OCI-LY1 (cell line): ENCODE results near the gene RNF25.

Source experiments
- H2AFZ ChIP-seq: fragments of 200-600 bp; sonication (generic), shearing (Covaris generic); 2 replicates; pipeline ENCODE4 v1.6.0; 2014; ENCODE audit warnings: antibody characterized with exemption, mild to moderate bottlenecking, low read length
- H3F3A ChIP-seq: fragments of 200-600 bp; sonication (generic), shearing (Covaris generic); 2 replicates; pipeline ENCODE4 v1.6.0; 2014; ENCODE audit warnings: mild to moderate bottlenecking, antibody characterized with exemption, low read length, moderate library complexity; ENCODE audit not compliant: insufficient read depth
- H3K27ac ChIP-seq: fragments of 200-600 bp; sonication (generic); 2 replicates; pipeline ENCODE4 v1.5.1; 2014; ENCODE audit warnings: low read length, mixed run types, mild to moderate bottlenecking, low read depth; ENCODE audit not compliant: poor library complexity, severe bottlenecking
- H3K27me3 ChIP-seq: fragments of 200-600 bp; sonication (generic); 2 replicates; pipeline ENCODE4 v1.6.0; 2014; ENCODE audit warnings: antibody characterized with exemption, mild to moderate bottlenecking, low read length, moderate library complexity; ENCODE audit not compliant: insufficient read depth
- H3K36me3 ChIP-seq: fragments of 200-600 bp; sonication (generic); 2 replicates; pipeline ENCODE4 v1.6.1; 2014; ENCODE audit warnings: mild to moderate bottlenecking, antibody characterized with exemption, low read length, moderate library complexity, mixed read lengths; ENCODE audit not compliant: insufficient read depth
- H3K4me1 ChIP-seq: fragments of 200-600 bp; sonication (generic); 2 replicates; pipeline ENCODE4 v1.5.1; 2014; ENCODE audit warnings: mild to moderate bottlenecking, low read length, moderate library complexity; ENCODE audit not compliant: insufficient read depth, severe bottlenecking
- H3K4me2 ChIP-seq: fragments of 200-600 bp; sonication (generic), shearing (Covaris generic); 2 replicates; pipeline ENCODE4 v1.6.1; 2014; ENCODE audit warnings: low read length
- H3K4me3 ChIP-seq: fragments of 200-600 bp; sonication (generic); 2 replicates; pipeline ENCODE4 v1.5.1; 2014; ENCODE audit warnings: low read length, low read depth, mild to moderate bottlenecking, mixed read lengths; ENCODE audit not compliant: poor library complexity, severe bottlenecking
- H3K79me2 ChIP-seq: fragments of 200-600 bp; shearing (Covaris generic); 2 replicates; pipeline ENCODE4 v1.6.1; 2016; ENCODE audit warnings: mixed run types, low read length, mixed read lengths; ENCODE audit not compliant: insufficient read depth
- H3K9ac ChIP-seq: fragments of 200-600 bp; sonication (generic), shearing (Covaris generic); 2 replicates; pipeline ENCODE4 v1.6.1; 2014; ENCODE audit warnings: mild to moderate bottlenecking, low read length, mixed read lengths
- H3K9me2 ChIP-seq: fragments of 200-600 bp; sonication (generic), shearing (Covaris generic); 2 replicates; pipeline ENCODE4 v1.6.1; 2014; ENCODE audit warnings: low read depth, mild to moderate bottlenecking, low read length, mixed read lengths
- H3K9me3 ChIP-seq: fragments of 200-600 bp; shearing (Covaris generic); 2 replicates; pipeline ENCODE4 v1.6.1; 2014; ENCODE audit warnings: low read length, mixed read lengths
- H4K20me1 ChIP-seq: fragments of 200-600 bp; sonication (generic), shearing (Covaris generic); 2 replicates; pipeline ENCODE4 v1.6.0; 2016; ENCODE audit warnings: mild to moderate bottlenecking, low read length; ENCODE audit not compliant: insufficient read depth
- CTCF ChIP-seq: fragments of 200-600 bp; sonication (generic), shearing (Covaris generic); IDR thresholded peaks from 2 replicates; pipeline ENCODE4 v1.5.1; 2017; ENCODE audit warnings: mild to moderate bottlenecking, antibody characterized with exemption, low read length, moderate library complexity, mixed read lengths
- EZH2 ChIP-seq: fragments of 200-600 bp; sonication (generic), shearing (Covaris generic); IDR thresholded peaks from 2 replicates; pipeline ENCODE4 v1.8.0; 2017; ENCODE audit warnings: borderline replicate concordance, mixed run types, mild to moderate bottlenecking, antibody characterized with exemption, low read length, moderate library complexity, mixed read lengths

Gene RNF25

GRCh38 chr2:218648787-218649100 lies 23.1 kb downstream of the RNF25 start:
- Histone ChIP-seq H3K27me3 (no peaks in the 10 kb centered on the region), H3K36me3 (peaks cover 100% of the 10 kb centered on the region), H3K9me3 (no peaks in the 10 kb centered on the region), H3K4me1 (no peaks in the 10 kb centered on the region), H3K4me3 (no peak overlapping the region), H3K79me2 (no peaks in the 10 kb centered on the region), H3K4me2 (no peak overlapping the region), H3K9me2 (no peaks in the 10 kb centered on the region), H4K20me1 (no peaks in the 10 kb centered on the region), H3K27ac (no peak overlapping the region), H3K9ac (no peak overlapping the region), H3F3A (no peaks in the 10 kb centered on the region), H2AFZ (no peak overlapping the region)
- TF ChIP-seq EZH2, result no peak
- no peak; the same call in 1 of the 2 replicates for TF ChIP-seq CTCF

DNA sequence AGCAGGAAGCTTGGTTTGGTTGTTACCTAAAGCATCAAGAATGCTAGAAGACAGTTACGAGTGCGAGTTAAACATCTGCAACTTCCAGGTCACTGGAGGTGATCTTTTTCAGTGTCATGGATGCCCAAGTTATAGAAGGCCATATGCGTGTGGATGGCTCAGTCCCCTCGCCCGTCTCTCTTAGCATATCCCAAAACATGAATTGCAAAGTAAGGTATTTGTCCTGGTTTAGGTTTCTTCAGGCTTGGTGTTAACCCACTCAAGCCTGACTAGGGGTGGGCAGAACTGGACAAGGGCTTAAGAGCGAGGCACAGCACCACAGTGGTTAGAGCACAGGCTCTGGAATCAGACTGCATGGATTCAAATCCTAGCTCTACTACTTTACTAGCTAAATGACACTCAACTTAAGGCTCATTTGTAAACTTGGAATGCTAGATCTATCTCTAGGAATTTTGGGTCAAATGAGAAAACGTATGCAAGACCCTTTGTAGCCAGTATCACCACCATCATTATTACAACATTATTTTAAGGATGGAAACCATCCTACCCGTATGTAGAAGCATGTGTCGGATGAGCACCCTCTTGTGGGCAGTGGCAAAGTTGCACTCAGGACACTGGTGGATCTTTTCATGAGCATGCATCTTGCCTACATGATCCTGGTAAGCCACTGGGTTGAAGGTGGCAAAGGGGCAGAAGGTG lies 23.6 kb downstream of the RNF25 start:
- Histone ChIP-seq H3K9me3 (no peaks in the 10 kb centered on the region), H3K27me3 (no peaks in the 10 kb centered on the region), H4K20me1 (no peaks in the 10 kb centered on the region), H2AFZ (no peak overlapping the region), H3K27ac (no peak overlapping the region), H3K9ac (no peak overlapping the region), H3K4me3 (no peak overlapping the region), H3K4me1 (no peaks in the 10 kb centered on the region), H3K9me2 (no peaks in the 10 kb centered on the region), H3K36me3 (peaks cover 100% of the 10 kb centered on the region), H3K4me2 (no peak overlapping the region), H3K79me2 (no peaks in the 10 kb centered on the region), H3F3A (no peaks in the 10 kb centered on the region)
- peak; percentile 93 for TF ChIP-seq CTCF
- TF ChIP-seq EZH2, result no peak

- Histone ChIP-seq H3K4me3 (no peak overlapping the region), H3K36me3 (peaks cover 97% of the 10 kb centered on the region), H2AFZ (no peak overlapping the region), H3K9me3 (no peaks in the 10 kb centered on the region), H3K27ac (no peak overlapping the region), H3K4me2 (no peak overlapping the region), H3K27me3 (no peaks in the 10 kb centered on the region), H4K20me1 (no peaks in the 10 kb centered on the region), H3K79me2 (no peaks in the 10 kb centered on the region), H3F3A (no peaks in the 10 kb centered on the region), H3K9me2 (no peaks in the 10 kb centered on the region), H3K9ac (no peak overlapping the region), H3K4me1 (no peaks in the 10 kb centered on the region)
- no peak for TF ChIP-seq EZH2
Observed at GRCh38 chr2:218645126-218645525, 26.7 kb downstream of the RNF25 start.

GRCh38 chr2:218644721-218645120 lies 27.1 kb downstream of the RNF25 start:
- no peak overlapping the region for H3K4me3 ChIP-seq
- no peak overlapping the region for H2AFZ ChIP-seq
- no peaks in the 10 kb centered on the region for H3K4me1 ChIP-seq
- no peaks in the 10 kb centered on the region for H3K27me3 ChIP-seq
- H3K79me2 ChIP-seq, result no peaks in the 10 kb centered on the region
- H3K4me2 ChIP-seq, result no peak overlapping the region
- no peaks in the 10 kb centered on the region for H4K20me1 ChIP-seq
- TF ChIP-seq EZH2 (no peak), CTCF (no peak)
- H3K9me2 ChIP-seq, result no peaks in the 10 kb centered on the region
- no peak overlapping the region for H3K27ac ChIP-seq
- H3K36me3 ChIP-seq, result peaks cover 96% of the 10 kb centered on the region
- H3F3A ChIP-seq, result no peaks in the 10 kb centered on the region
- no peak overlapping the region for H3K9ac ChIP-seq
- no peaks in the 10 kb centered on the region for H3K9me3 ChIP-seq
